HG03045 (cell line): Measurements from ENCODE around the gene ZNF148.
"Not testable (repeated sequence)": the region's sequence is repeated elsewhere in the genome, so short reads cannot be mapped to it uniquely, and the experiment has no call there.

Source experiments
- ATAC-seq: cut with Tn5 transposase; IDR thresholded peaks from one replicate; pipeline ENCODE4 v1.9.1; 2021; ENCODE audit warnings: mild to moderate bottlenecking, moderate library complexity; ENCODE audit not compliant: unreplicated experiment

ZNF148 gene, protein sequence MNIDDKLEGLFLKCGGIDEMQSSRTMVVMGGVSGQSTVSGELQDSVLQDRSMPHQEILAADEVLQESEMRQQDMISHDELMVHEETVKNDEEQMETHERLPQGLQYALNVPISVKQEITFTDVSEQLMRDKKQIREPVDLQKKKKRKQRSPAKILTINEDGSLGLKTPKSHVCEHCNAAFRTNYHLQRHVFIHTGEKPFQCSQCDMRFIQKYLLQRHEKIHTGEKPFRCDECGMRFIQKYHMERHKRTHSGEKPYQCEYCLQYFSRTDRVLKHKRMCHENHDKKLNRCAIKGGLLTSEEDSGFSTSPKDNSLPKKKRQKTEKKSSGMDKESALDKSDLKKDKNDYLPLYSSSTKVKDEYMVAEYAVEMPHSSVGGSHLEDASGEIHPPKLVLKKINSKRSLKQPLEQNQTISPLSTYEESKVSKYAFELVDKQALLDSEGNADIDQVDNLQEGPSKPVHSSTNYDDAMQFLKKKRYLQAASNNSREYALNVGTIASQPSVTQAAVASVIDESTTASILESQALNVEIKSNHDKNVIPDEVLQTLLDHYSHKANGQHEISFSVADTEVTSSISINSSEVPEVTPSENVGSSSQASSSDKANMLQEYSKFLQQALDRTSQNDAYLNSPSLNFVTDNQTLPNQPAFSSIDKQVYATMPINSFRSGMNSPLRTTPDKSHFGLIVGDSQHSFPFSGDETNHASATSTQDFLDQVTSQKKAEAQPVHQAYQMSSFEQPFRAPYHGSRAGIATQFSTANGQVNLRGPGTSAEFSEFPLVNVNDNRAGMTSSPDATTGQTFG

DNA sequence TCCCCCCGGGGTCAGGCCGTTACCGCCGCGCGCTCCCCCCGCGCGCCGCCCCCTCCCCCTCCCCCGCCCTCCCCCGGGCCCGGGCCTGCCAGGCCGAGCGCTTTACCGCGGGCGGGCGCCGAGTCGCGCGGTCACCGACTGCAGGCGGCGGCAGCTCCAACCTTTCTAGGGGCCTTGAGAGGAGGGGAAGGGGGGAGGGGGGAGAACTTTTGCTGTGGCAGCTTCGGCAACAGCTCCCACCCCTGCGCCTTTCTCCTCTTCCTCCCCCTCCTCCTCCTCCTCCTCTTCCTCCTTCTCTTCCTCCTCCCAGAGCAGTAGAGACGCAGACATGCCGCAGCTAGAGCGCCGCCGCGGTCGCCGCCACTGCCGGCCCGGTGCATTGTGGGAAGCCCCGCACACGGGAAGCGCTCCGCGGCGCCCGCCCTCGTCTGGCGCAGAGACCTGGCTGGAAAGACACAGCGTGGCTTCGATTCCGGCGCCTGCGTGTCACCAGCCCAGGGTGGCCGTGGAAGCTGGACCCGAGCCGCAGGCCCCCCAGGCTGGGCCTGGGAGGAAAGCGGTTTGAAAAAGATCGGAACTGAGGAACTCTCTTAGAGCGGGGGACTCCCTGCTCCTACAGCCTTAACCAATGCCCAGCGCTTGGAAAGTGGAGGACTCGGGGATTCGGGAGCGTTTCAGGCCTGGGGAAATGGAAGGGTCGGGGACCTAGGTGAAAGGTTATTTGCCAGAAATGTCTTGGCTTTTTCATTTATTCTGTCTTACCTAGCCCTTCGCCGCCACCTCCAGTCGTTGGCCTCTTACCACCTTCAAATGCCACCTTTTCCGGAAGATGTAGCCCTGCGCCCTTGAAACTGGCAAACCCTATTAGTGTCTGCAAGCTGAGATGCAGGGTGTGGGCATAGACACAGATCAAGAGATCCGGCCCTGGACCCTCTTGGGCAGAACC, at the start of gene ZNF148:
Gene ZNF148 (minus strand): TSS at position 330 of the 946 bp plus-strand sequence. CDS start 61,685 bp downstream, outside the sequence.
- ATAC-seq, result peak; percentile 88

GRCh38 chr3:125418306-125418705, 43.2 kb upstream of the ZNF148 start:
- ATAC-seq, result no peak

DNA sequence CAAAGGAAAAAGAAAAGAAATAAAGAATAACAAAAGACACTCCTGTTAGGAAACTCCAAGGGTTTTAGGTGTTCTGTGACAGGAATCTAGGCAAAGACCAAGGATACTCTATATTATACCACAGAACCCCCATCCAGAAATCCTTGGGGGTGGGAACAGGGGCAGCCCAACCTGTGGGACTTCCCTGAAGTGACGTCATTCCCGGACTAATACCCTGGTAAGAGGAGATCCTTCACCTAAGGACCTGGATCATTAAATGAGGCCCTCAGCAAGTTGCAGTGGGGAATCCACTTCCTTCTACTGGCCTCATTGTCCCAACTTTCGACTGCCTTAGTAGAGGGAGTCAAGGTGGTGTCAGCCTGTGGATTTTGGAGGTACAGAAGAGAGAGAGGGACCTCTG, 41.1 kb upstream of the ZNF148 start:
- ATAC-seq, result no peak

DNA sequence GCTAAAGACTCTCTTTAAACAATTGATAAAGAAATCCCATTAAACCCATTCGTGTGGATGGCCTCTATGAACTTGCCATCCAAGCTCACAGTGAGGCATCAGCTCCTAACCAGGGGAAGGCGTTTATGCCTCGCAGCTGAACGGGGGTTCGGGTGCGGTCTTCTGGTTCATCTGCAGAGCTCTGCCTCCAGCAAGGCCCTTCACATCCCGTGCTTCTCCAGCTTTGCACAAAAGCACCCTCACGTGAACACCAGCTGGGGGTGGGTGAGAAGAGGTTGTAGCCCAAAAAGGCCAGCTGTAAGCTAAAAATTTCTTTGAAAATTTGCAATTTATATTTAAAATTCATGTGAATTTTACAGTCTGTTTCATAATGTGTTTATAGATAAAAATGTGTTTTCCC, 39.5 kb upstream of the ZNF148 start:
- no peak for ATAC-seq

GRCh38 chr3:125410922-125411321, 35.8 kb upstream of the ZNF148 start:
- ATAC-seq, result no peak

DNA sequence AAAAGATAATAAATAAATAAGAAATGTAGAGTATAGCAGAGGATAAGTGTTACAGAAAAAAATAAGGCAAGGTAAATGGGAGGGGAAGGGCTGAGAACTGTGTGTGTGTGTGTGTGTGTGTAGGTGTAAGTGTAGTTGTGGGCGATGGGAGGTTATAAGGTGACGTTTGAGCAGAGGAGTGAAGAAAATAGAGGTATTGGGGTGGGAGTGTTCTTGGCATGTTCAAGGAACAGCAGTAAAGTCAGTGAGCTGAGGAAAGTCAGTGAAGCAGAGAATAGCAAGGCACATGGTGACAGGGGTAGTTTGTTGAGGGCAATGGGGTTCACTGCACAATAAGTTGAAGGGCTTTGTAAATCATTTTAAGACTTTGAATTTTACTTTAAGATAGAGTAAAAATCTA, 30.9 kb upstream of the ZNF148 start:
- no peak for ATAC-seq

DNA sequence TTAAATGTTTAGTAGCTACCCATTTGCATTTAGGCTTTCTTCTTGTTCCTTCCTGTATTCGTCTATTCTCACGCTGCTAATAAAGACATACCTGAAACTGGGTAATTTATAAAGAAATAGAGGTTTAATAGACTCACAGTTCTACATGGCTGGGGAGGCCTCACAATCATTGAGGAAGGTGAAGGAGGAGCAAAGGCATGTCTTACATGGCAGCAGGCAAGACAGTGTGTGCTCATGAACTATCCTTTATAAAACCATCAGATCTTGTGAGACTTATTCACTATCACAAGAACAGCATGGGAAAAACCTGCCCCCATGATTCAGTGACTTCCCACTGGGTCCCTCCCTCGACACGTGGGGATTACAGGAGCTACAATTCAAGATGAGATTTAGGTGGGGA, 30.4 kb upstream of the ZNF148 start:
- ATAC-seq, result not testable (repeated sequence)

DNA sequence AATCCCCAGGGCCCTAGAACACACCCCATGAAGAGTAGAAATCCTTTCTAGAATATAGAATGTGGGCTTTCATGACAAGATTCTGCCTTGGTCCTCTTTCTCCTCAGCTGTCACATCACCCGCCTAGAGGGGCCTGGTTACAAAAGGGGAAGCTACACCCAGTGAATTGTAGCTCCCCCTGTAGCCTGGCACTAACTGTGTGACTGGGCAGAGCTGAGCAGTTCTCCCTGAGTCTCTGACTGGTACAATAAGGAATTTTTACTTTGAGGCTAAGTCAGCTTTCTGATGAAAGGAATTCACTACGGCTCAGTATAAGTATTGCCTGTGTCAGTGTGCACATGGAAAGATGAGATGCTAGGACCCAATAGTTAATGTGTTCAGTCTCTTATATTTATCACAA, 28.7 kb upstream of the ZNF148 start:
- ATAC-seq, result no peak

DNA sequence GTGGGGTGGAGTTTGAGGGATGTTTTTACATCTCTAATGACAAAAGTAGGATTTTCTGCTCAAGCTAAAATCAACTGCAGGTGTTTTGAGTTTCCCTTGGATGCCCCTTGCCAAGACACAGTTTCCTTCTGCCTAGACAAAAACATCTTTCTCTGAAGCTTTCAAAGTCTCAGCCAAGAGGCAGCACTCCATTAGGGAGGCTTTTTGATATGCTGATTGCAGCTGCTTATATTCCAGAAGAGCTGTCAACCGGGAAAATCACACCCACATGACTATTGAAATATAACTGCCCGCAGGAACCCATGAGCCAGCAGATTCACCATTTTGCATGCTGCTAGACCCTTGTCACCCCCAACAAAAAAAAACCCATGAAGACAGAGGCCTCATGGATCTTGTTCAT, 27.5 kb upstream of the ZNF148 start:
- ATAC-seq, result no peak

DNA sequence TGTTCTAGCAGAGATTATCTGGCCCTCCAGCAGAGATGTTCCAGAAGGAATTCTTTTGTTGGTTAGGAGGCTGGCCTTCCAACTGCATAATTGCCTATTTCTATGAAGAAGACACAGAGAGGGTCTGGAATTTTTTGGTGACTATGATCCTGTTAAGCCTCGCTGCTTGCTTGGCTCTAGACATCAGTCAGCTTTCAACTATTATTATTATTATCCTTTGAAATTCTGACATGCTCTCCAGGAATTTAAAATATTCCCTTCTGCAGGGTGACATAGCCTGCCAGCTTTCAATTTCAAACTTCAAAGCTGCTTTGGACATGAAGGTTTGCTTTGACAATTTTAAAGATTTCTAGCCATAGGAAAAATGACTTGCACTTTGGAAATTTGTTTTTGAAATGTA, 26.3 kb upstream of the ZNF148 start:
- no peak for ATAC-seq

DNA sequence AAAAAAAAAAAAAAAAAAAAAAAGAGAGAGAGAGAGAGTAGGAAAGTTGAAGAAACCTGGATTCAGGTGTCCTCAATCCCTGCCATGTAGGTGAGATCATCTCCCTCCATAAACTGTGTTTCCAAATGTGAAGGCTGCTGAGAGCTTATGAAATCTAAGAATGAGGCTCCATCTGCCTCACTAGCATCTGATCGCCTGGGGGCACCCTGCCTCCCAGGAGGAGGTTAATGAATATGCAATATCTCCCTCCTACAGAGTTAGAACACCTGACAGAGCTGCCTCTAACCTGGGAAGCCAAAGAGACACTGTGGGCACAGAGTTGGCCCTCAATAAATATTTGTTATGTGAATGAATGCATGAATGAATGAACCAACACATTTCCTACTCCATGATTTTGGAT, 23.8 kb upstream of the ZNF148 start:
- no peak for ATAC-seq

- ATAC-seq, result no peak
Observed at GRCh38 chr3:125395091-125395490, 20.0 kb upstream of the ZNF148 start.

DNA sequence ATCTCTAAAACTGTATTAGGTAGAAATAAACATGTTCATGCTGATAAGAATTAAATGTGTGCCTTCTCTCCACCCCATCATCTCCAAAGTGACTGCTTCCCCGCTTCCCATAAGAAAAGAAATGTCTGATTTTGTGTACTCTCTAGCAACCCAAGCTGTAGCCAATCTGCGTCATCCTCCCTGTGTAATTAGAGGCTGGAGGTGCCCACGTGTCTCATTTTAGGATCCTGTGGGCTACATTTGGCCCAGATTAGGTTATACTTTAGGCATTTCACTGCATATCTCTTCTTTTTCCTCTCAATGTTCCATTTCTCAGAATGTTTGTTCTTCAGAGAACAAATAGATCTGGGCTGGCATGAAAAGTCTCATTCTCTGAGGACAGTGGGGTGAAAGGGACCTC, 19.3 kb upstream of the ZNF148 start:
- no peak for ATAC-seq

GRCh38 chr3:125389282-125389681, 14.2 kb upstream of the ZNF148 start:
- ATAC-seq, result no peak

DNA sequence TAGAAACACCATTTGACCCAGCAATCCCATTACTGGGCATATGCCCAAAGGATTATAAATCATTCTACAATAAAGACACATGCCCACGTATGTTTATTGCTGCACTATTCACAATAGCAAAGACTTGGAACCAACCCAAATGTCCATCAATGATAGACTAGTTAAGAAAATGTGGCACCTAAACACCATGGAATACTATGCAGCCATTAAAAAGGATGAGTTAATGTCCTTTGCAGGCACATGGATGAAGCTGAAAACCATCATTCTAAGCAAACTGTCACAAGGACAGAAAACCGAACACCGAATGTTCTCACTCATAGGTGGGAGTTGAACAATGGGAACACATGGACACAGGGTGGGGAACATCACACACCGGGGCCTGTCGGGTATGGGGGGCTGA, 13.2 kb upstream of the ZNF148 start:
- ATAC-seq, result not testable (repeated sequence)

- no peak for ATAC-seq
Observed at GRCh38 chr3:125386811-125387210, 11.7 kb upstream of the ZNF148 start.

GRCh38 chr3:125383744-125384143, 8.6 kb upstream of the ZNF148 start:
- no peak for ATAC-seq

DNA sequence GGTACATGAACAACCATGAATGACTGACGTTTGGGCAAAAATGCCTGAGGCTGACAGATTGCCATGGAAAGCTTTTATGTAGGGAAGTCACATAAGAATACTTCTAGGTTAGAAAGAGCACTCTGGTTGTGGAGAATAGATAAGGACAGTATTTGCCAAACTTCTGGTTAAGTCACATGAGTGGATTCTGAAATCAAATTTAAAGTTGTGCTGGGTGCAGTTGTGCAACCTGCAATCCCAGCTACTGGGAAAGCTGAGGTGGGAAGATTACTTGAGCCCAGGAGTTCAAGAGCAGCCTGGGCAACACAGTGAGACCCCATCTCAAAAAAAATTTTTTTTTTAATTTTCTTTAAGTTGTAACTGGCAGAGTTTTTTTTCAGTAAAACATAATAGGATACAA, 7.2 kb upstream of the ZNF148 start:
- ATAC-seq, result no peak

- no peak for ATAC-seq
Observed at GRCh38 chr3:125381743-125382142, 6.6 kb upstream of the ZNF148 start.

DNA sequence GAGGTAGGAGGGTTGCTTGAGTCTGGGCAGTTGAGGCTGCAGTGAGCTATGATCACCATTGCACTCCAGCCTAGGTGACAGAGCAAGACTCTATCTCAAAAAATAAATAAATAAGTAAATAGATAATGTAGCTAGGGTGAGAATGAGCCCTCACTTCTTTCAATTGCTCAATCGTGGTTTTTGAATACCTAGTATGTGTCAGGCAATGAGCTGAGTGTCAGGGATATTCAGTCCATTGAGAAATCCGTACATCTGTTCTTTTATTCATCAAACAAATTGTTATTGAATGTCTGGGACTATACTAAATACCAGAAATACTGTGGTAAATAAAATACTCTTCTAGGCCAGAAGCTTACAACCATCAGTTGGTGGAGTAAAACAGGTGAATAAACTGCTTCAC, 6.2 kb upstream of the ZNF148 start:
- ATAC-seq, result no peak

- no peak for ATAC-seq
Observed at GRCh38 chr3:125379483-125379882, 4.4 kb upstream of the ZNF148 start.
